Measurements from ENCODE around the gene C2CD4A. TPM values are rescaled to one million over a fixed set of nuclear protein-coding genes. Genes with fewer than 3 reads are reported as not detected.

C2CD4A gene
- total and polyA plus RNA-seq, 2 donors (not counting 3 experiments of a cell fraction or from before 2014, with no cell fraction given): 0.33 to 0.46 TPM

DNA sequence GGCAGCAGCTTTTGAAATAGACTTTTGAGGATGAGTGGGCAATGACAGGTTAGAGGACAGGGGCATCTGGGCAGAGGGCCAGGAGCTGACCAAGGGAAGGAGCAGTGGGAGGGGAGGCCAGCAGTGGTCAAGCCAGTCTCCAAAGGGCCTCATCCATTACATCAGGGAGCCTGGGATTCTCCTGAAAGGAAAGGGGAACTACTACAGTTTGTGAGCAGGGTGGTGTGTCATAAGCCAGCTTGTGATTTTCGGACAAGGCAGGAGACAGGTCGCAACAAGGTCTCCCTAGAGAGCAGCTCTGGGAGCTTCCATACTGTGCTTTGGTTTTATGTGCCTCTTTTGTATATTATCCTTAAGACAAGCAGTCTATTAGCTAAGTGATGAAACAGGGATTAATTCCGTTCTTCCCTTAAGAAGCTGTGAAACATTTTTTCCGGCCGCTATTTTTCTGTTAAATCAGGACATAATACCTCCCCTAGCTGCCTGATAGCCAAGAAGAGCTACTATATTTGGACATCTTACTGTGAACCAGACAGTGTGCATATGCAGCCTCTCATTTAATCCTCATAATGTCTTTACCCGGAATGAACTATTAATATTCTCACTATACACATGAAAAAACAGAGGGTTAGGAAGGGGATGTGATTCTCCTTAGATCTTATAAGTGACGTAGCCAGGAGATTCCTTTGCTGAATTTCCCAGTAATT is 51.9 kb downstream of the C2CD4A start:
- FAIRE-seq (peak; percentile 28), DNase-seq (ENCODE audit: low read depth, low spot score) (peak; percentile 49)
- TF ChIP-seq GATA2 (IDR thresholded peaks at IDR 0.05; ENCODE audit: insufficient read depth, insufficient read length, low read depth, low read length) (no peak), FOS (IDR thresholded peaks at IDR 0.05; ENCODE audit: borderline replicate concordance, insufficient read depth, low read length) (no peak), POLR2AphosphoS5 (IDR thresholded peaks at IDR 0.05; ENCODE audit: insufficient read depth, low read depth, low read length) (no peak), EZH2 (IDR thresholded peaks at IDR 0.05; ENCODE audit: borderline replicate concordance, low read depth, low read length, severe bottlenecking) (no peak), MYC (IDR thresholded peaks at IDR 0.05; ENCODE audit: low read depth, low read length) (no peak), POLR2A (IDR thresholded peaks at IDR 0.05; ENCODE audit: low read depth, low read length) (no peak), JUN (IDR thresholded peaks at IDR 0.05; ENCODE audit: borderline replicate concordance, insufficient read depth, insufficient read length, low read depth) (no peak)
- TF ChIP-seq, protein P1, sequence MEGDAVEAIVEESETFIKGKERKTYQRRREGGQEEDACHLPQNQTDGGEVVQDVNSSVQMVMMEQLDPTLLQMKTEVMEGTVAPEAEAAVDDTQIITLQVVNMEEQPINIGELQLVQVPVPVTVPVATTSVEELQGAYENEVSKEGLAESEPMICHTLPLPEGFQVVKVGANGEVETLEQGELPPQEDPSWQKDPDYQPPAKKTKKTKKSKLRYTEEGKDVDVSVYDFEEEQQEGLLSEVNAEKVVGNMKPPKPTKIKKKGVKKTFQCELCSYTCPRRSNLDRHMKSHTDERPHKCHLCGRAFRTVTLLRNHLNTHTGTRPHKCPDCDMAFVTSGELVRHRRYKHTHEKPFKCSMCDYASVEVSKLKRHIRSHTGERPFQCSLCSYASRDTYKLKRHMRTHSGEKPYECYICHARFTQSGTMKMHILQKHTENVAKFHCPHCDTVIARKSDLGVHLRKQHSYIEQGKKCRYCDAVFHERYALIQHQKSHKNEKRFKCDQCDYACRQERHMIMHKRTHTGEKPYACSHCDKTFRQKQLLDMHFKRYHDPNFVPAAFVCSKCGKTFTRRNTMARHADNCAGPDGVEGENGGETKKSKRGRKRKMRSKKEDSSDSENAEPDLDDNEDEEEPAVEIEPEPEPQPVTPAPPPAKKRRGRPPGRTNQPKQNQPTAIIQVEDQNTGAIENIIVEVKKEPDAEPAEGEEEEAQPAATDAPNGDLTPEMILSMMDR (IDR thresholded peaks at IDR 0.05; ENCODE audit: extremely low read depth in 1 of 2, insufficient read depth in 1 of 2, low read depth in 1 of 2, low read length in 2 of 2): no peak
- TF ChIP-seq, protein P2, sequence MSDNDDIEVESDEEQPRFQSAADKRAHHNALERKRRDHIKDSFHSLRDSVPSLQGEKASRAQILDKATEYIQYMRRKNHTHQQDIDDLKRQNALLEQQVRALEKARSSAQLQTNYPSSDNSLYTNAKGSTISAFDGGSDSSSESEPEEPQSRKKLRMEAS (IDR thresholded peaks at IDR 0.05; ENCODE audit: insufficient read depth, insufficient read length): no peak
- Histone ChIP-seq H2AFZ (ENCODE audit: low read depth, low read length) (peak overlapping the region; percentile 29), H3K79me2 (ENCODE audit: control insufficient read depth, insufficient read depth, low read length) (no peaks in the 10 kb centered on the region), H3K9me3 (replicated peaks; ENCODE audit: control insufficient read depth, insufficient read depth, low read length) (no peaks in the 10 kb centered on the region), H4K20me1 (replicated peaks; ENCODE audit: control insufficient read depth, extremely low read depth, insufficient read depth, low read length) (no peaks in the 10 kb centered on the region), H3K4me1 (ENCODE audit: control insufficient read depth, extremely low read depth, insufficient read depth, low read length) (peaks cover 35% of the 10 kb centered on the region), H3K27me3 (ENCODE audit: control insufficient read depth in 2 of 2, insufficient read depth in 2 of 2, low read length in 2 of 2) (no peaks in the 10 kb centered on the region), H3K27ac (ENCODE audit: insufficient read depth, low read depth, low read length) (peak overlapping the region; percentile 92), H3K36me3 (ENCODE audit: control insufficient read depth in 2 of 2, extremely low read depth in 1 of 2, insufficient read depth in 2 of 2, low read length in 2 of 2) (no peaks in the 10 kb centered on the region), H3K4me2 (ENCODE audit: insufficient read depth, low read length) (peak overlapping the region; percentile 53), H3K9ac (replicated peaks; ENCODE audit: extremely low read depth, insufficient read depth, low read length) (peak overlapping the region; percentile 81), H3K9me1 (replicated peaks; ENCODE audit: control insufficient read depth, extremely low read depth, insufficient read depth, low read length) (no peaks in the 10 kb centered on the region), H3K4me3 (replicated peaks in 1 of 3; ENCODE audit: insufficient read depth in 1 of 3, low read depth in 1 of 3, low read length in 3 of 3) (peak overlapping the region in 1 of 3 experiments; percentile 13)
- intact Hi-C loops (cut with micrococcal nuclease) (loop anchor here (1.0 kb wide), 2 partner anchors 8 to 50 kb away; no protein-coding TSS in a partner anchor), dilution Hi-C loops (cut with MboI; ENCODE audit: extremely low pct_ligation_motif_present, low sequenced_read_pairs) (no loop called here)
- ChIA-PET CTCF (interaction anchor here (0.8 to 1.7 kb wide), 17 partner anchors 12 to 285 kb away, joined by 3 to 17 read pairs (median 4); partner anchors contain the start of genes C2CD4A, C2CD4B and VPS13C), POLR2A (interaction anchor here (0.7 to 1.7 kb wide), 4 partner anchors 41 to 58 kb away, joined by 3 to 8 read pairs (median 4); partner anchors contain the start of genes C2CD4B and VPS13C)
- BruUV-seq (replicated peaks): TSS peak; percentile 86
